A204.1 (cell line): ENCODE data around the gene NXF2.
A peak's percentile ranks its signal among the peaks of the same experiment; 100 is the strongest.
"Not testable (repeated sequence)": the region's sequence is repeated elsewhere in the genome, so short reads cannot be mapped to it uniquely, and the experiment has no call there.

ENCODE experiments used
- FAIRE-seq: peaks from 2 replicates; lab custom pipeline; 2012; peaks lifted over from hg19 to GRCh38; lab: Jason Lieb, UNC

The NXF2 gene

GRCh38 chrX:102246893-102247292 lies at the start of gene NXF2:
TSS of gene NXF2 (plus strand) at chrX:102247167. CDS start at chrX:102307079, 59,912 bp downstream.
- not testable (repeated sequence) for FAIRE-seq

GRCh38 chrX:102207940-102208339 lies 39.0 kb upstream of the NXF2 start:
- not testable (repeated sequence) for FAIRE-seq

GRCh38 chrX:102214986-102215385 lies 32.0 kb upstream of the NXF2 start, which contains the start of gene TCP11X1:
TSS of gene TCP11X1 (plus strand) at chrX:102215301.
- not testable (repeated sequence) for FAIRE-seq

DNA sequence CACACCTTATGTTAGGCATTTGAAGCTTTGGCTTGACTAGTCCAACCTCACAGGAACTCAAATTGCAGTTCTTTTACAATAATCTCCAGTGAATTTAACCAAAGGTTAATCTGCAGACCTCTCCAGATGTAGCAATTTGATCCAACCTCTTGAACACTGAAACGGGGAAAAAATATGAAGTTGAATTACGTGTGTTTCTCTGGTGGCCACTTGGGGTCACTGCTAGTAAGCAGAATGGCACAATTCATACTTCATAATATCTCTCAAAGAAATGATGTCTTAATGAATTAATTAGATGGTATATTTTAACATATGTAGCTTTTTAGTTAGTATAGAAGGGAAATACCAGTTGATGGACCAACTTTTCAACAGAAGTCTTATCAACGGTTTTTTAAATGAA lies 30.5 kb upstream of the NXF2 start:
- not testable (repeated sequence) for FAIRE-seq

DNA sequence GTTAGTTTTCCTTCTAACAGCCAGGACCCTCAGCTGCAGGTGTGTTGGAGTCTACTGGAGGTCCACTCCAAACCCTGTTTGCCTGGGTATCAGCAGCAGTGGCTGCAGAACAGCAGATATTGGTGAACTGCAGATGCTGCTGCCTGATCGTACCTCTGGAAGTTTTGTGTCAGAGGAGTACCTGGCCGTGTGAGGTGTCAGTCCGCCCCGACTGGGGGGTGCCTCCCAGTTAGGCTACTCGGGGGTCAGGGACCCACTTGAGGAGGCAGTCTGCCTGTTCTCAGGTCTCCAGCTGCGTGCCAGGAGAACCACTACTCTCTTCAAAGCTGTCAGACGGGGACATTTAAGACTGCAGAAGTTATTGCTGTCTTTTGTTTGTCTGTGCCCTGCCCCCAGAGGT lies 11.3 kb upstream of the NXF2 start:
- FAIRE-seq, result not testable (repeated sequence)

GRCh38 chrX:102240265-102240664 lies 6.7 kb upstream of the NXF2 start:
- not testable (repeated sequence) for FAIRE-seq

DNA sequence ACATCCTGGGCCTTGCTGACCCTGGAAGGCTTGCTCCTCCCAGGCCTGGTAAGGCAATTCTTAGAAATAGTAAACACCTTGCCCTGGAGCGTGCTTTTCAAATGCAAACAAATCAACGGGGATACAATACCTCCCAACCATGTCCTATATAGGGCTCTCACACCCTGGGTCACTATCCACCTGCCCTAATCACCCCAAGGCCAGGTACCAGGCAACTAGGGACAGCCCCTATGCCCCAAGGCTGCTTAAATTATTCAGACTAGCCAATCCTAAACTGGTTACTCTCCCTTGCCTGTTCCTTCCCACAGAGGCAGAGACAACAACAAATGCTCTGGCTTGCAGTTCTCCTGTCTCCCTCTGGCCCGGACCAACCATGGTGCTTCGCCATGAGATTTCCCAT lies 25.3 kb downstream of the NXF2 start:
- FAIRE-seq, result not testable (repeated sequence)

DNA sequence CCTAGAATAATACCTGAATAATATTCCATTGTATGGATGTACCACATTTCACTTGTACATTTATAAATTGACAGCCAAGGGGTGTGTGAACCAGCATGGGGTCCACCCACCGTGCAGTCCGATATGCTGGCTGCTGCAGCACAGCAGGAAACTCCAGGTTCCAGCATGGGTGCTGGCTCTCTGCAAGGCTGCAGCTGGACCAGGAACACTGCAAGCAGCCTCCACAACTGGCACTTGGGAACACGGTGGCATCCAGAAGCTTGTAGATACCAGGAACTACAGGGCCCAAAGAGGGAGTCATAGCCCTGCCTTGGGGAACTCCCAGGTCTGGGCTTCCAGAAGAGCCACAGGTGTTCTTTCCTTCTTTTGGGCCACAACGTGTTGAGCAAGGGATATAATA lies 91.2 kb downstream of the NXF2 start:
- FAIRE-seq, result no peak

DNA sequence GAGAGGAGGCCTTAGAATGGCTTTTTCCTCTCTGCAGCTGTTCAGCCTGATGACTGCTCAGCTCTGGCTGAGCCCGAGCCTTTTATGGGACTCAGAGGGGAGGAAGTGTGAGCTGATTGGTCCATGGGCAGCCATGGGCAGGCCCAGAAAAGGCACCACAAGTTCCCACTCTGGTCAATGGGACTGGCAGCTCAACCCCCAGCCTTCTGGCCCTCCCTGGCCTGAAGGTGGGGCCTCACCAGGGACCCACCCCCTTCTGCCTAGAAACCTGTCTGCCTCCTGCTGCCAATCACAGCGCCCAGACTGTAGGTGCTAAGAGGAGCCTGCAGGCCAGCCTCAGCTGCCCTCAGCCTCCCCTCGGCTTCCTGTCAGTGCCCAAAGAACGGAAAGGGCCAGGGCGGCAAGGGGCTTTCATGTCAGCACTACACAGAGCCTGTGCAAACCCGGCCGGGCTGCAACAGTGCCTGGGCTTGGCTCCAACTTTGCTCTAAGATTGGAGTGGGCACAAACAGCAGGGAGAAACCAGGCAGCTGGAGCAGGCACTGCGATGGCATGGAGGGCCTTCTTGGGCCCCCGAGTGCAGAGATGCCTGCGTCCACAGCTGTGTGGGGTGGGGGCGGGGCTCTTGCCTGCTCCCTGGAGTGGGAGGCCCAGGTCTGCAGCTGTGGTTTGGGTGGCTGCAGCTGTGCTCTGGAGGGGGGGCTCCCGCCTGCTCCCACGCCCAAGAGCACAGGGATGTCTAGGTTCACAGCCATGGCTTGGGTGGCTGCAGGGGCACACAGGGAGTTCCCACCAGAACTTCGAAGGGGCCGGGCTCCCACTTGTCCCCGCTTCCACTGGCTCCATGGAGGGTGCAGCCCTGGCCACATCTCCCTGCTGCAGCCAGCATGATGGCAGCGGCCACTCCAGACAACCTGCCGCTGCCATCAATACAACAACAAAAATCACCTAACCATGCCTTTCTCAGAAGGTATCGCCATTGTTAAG lies 92.6 kb downstream of the NXF2 start:
- FAIRE-seq, result no peak

- FAIRE-seq, result peak; percentile 72
Observed at GRCh38 chrX:102341867-102342266, 94.9 kb downstream of the NXF2 start.

DNA sequence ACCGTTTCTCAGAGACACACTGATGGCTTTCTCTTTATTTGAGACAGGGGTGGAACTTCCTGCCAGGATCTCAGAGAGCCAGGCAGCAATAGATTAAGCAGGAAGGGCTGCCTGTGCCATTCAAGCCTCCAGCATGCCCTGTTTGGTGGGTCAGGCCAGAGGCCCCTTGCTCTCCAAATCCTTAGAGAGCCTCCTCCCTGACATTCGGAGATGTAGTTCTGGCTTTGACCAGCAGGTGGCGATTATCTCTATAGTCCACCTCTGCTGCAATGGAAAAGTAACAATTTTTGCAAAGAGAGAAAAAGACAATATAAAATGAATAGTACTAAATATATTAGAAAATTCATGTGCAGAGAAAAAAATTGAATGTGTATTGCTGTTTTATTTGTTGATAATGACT lies 98.9 kb downstream of the NXF2 start:
- FAIRE-seq, result peak; percentile 88
